GM19035 (cell line): Measurements from ENCODE around the gene SRPK2.
"Not testable (repeated sequence)": the region's sequence is repeated elsewhere in the genome, so short reads cannot be mapped to it uniquely, and the experiment has no call there.

Source experiments
- ATAC-seq: cut with Tn5 transposase; IDR thresholded peaks from one replicate; pipeline ENCODE4 v1.9.1; 2021; ENCODE audit not compliant: unreplicated experiment

Gene SRPK2

GRCh38 chr7:105388356-105389087, at the start of gene SRPK2:
TSS of gene SRPK2 (minus strand) at chr7:105388921.
- peak; percentile 83 for ATAC-seq

GRCh38 chr7:105438254-105438653, 49.5 kb upstream of the SRPK2 start:
- no peak for ATAC-seq

- not testable (repeated sequence) for ATAC-seq
Observed at GRCh38 chr7:105437356-105437755, 48.6 kb upstream of the SRPK2 start.

GRCh38 chr7:105429746-105430612, 41.3 kb upstream of the SRPK2 start:
- ATAC-seq: no peak

GRCh38 chr7:105426606-105427146, 38.0 kb upstream of the SRPK2 start:
- ATAC-seq: no peak

GRCh38 chr7:105423987-105424386, 35.3 kb upstream of the SRPK2 start:
- ATAC-seq: no peak

GRCh38 chr7:105413887-105414437, 25.2 kb upstream of the SRPK2 start:
- no peak for ATAC-seq

- not testable (repeated sequence) for ATAC-seq
Observed at GRCh38 chr7:105410774-105411173, 22.1 kb upstream of the SRPK2 start.

GRCh38 chr7:105409775-105410174, 21.1 kb upstream of the SRPK2 start:
- ATAC-seq: not testable (repeated sequence)

- no peak for ATAC-seq
Observed at GRCh38 chr7:105408791-105409410, 20.2 kb upstream of the SRPK2 start.

- ATAC-seq: no peak
Observed at GRCh38 chr7:105403128-105403527, 14.4 kb upstream of the SRPK2 start.

- no peak for ATAC-seq
Observed at GRCh38 chr7:105402221-105403095, 13.7 kb upstream of the SRPK2 start.

- ATAC-seq: no peak
Observed at GRCh38 chr7:105399043-105399725, 10.5 kb upstream of the SRPK2 start.

- ATAC-seq: no peak
Observed at GRCh38 chr7:105396566-105396965, 7.8 kb upstream of the SRPK2 start.

- ATAC-seq: no peak
Observed at GRCh38 chr7:105391429-105391828, 2.7 kb upstream of the SRPK2 start.

GRCh38 chr7:105389889-105390288, 1.2 kb upstream of the SRPK2 start:
- no peak for ATAC-seq

GRCh38 chr7:105389088-105389650, 448 bp upstream of the SRPK2 start:
- ATAC-seq: no peak

- ATAC-seq: peak; percentile 51
Observed at GRCh38 chr7:105387508-105388355, 989 bp downstream of the SRPK2 start.
